GM12878 (cell line): Measurements from ENCODE around the gene PRKG1. TPM values are rescaled to one million over a fixed set of nuclear protein-coding genes. Genes with fewer than 3 reads are reported as not detected.

Experiments
- ATAC-seq: fragments of 200-7000 bp; cut with Tn5 transposase; 3 replicates; pipeline ENCODE4 v1.9.1; 2020; ENCODE audit warnings: mild to moderate bottlenecking, moderate library complexity
- BruUV-seq: library from RNA; stranded (reverse); fragments of 400-500 nt; replicated peaks from 2 replicates; lab custom pipeline; 2021; lab: Mats Ljungman, UMichigan
- CTCF ChIA-PET: fragments of 300-600 bp; sonication (Branson Sonifier 250); formaldehyde crosslinking; extraction: SDS; loops from one replicate; lab custom pipeline; 2021; ENCODE audit warnings: inconsistent platforms; lab: Yijun Ruan, JAX
- POLR2A ChIA-PET: fragments of 350-600 bp; formaldehyde crosslinking; extraction: SDS; loops from one replicate; lab custom pipeline; 2021; ENCODE audit warnings: inconsistent platforms; lab: Charles Lee
- RAD21 ChIA-PET: fragments of 300-600 bp; sonication (Branson Sonifier 250); formaldehyde crosslinking; loops from one replicate; lab custom pipeline; 2023; ENCODE audit warnings: antibody characterized with exemption; ENCODE audit not compliant: unreplicated experiment; lab: Charles Lee
- SMC1A ChIA-PET: fragments of 300-600 bp; sonication (Branson Sonifier 250); formaldehyde crosslinking; loops from one replicate; lab custom pipeline; 2023; ENCODE audit not compliant: unreplicated experiment, uncharacterized antibody; lab: Charles Lee
- DNase-seq: peaks from one replicate; pipeline ENCODE4 v3.0.0-alpha.2; 2011; ENCODE audit warnings: low read depth, low spot score
- FAIRE-seq: peaks from 3 replicates; lab custom pipeline; 2011; peaks lifted over from hg19 to GRCh38; lab: Jason Lieb, UNC
- H2AFZ ChIP-seq: 2 replicates; pipeline ENCODE4 v1.6.0; 2011; ENCODE audit warnings: low read depth, low read length, control low read depth; ENCODE audit not compliant: control insufficient read depth
- H3K27ac ChIP-seq: 2 replicates; pipeline ENCODE4 v1.5.1; 2011; ENCODE audit warnings: control low read depth; ENCODE audit not compliant: control insufficient read depth, insufficient read depth
- H3K27me3 ChIP-seq, 2 experiments: replicated peaks in 1 of 2; 2 replicates each; pipeline versions ENCODE4 v1.6.0 to v1.6.1; 2011; ENCODE audit warnings: low read length in 1 of 2; ENCODE audit not compliant: control insufficient read depth in 2 of 2, insufficient read depth in 2 of 2
- H3K36me3 ChIP-seq, 2 experiments: 2 replicates each; pipeline ENCODE4 v1.5.1; 2011; ENCODE audit warnings: low read length in 1 of 2; ENCODE audit not compliant: control insufficient read depth in 2 of 2, insufficient read depth in 2 of 2
- H3K4me1 ChIP-seq: 2 replicates; pipeline ENCODE4 v1.6.1; 2011; ENCODE audit warnings: mild to moderate bottlenecking, low read length, moderate library complexity, mixed read lengths; ENCODE audit not compliant: control insufficient read depth, insufficient read depth
- H3K4me2 ChIP-seq: 2 replicates; pipeline ENCODE4 v1.6.0; 2011; ENCODE audit warnings: control low read depth; ENCODE audit not compliant: control insufficient read depth, insufficient read depth
- H3K4me3 ChIP-seq: fragments of 200-600 bp; sonication (generic); 2 replicates; pipeline ENCODE4 v1.5.1; 2016
- H3K79me2 ChIP-seq: 2 replicates; pipeline ENCODE4 v1.6.0; 2011; ENCODE audit warnings: low read length; ENCODE audit not compliant: control insufficient read depth, insufficient read depth
- H3K9ac ChIP-seq: 2 replicates; pipeline ENCODE4 v1.8.0; 2011; ENCODE audit warnings: low read length, control low read depth, mixed read lengths; ENCODE audit not compliant: control insufficient read depth, insufficient read depth
- H3K9me3 ChIP-seq: replicated peaks from 3 replicates; pipeline ENCODE4 v1.5.1; 2011; ENCODE audit warnings: mild to moderate bottlenecking, low read length; ENCODE audit not compliant: control insufficient read depth, insufficient read depth
- H4K20me1 ChIP-seq: 2 replicates; pipeline ENCODE4 v1.6.0; 2011; ENCODE audit not compliant: control insufficient read depth, insufficient read depth
- HDAC6 ChIP-seq: fragments of 200-600 bp; sonication (generic); IDR thresholded peaks from one replicate; pipeline ENCODE4 v1.8.0; 2017; ENCODE audit warnings: antibody characterized with exemption; ENCODE audit not compliant: unreplicated experiment
- MEF2A ChIP-seq: IDR thresholded peaks from 2 replicates; pipeline ENCODE4 v1.6.1; 2011; ENCODE audit warnings: low read depth, mild to moderate bottlenecking, low read length, moderate library complexity; ENCODE audit not compliant: insufficient read depth
- NFXL1 ChIP-seq: fragments of 450-650 bp; IDR thresholded peaks from 2 replicates; pipeline ENCODE4 v1.6.1; 2017; ENCODE audit warnings: antibody characterized with exemption, mild to moderate bottlenecking, borderline replicate concordance
- POLR2AphosphoS5 ChIP-seq: IDR thresholded peaks from 2 replicates; pipeline ENCODE4 v1.6.1; 2011; ENCODE audit warnings: mild to moderate bottlenecking, low read length, inconsistent platforms
- TCF12 ChIP-seq: IDR thresholded peaks from 2 replicates; pipeline ENCODE4 v1.6.1; 2011; ENCODE audit warnings: low read depth, mild to moderate bottlenecking, low read length
- ZNF274 ChIP-seq: IDR thresholded peaks from one replicate; pipeline ENCODE4 v1.8.0; 2011; ENCODE audit not compliant: insufficient read length, insufficient read depth
- ZNF622 ChIP-seq: fragments of 450-650 bp; IDR thresholded peaks from 2 replicates; pipeline ENCODE4 v1.6.1; 2017; ENCODE audit warnings: mild to moderate bottlenecking, inconsistent platforms
- in situ Hi-C: fragments of 300-500 bp; cut with MboI; formaldehyde crosslinking; loops from 9 replicates; pipeline ENCODE4 v1.14.3; 2018; ENCODE audit warnings: mixed read lengths
- intact Hi-C: fragments of 100-400 bp; cut with micrococcal nuclease; formaldehyde crosslinking; loops from one replicate; pipeline ENCODE4 v1.14.2; 2022; ENCODE audit not compliant: unreplicated experiment
- polyA plus RNA-seq, 11 experiments: library from polyadenylated mRNA; depleted of rRNA in 4 of 11; unstranded in 6 of 11; stranded (reverse) in 5 of 11; fragments of >200 nt; fragmentation: Nextera tagmentation in 4 of 11; fragmentation: Illumina TruSeq in 1 of 11; extraction: Ambion mirVana in 4 of 11; extraction: Trizol in 1 of 11; gene quantifications; 1 replicate in 1 of 11; 2 replicates in 10 of 11; pipeline versions ENCODE4 v1.2.1 to v1.2.3, GENCODE V29; 2011 to 2016; ENCODE audit warnings: inconsistent platforms in 2 of 11, missing spikeins in 2 of 11, low read depth in 1 of 11
- total RNA-seq, 4 experiments: library from RNA; depleted of rRNA in 3 of 4; stranded (reverse); fragments of >200 nt in 3 of 4; fragmentation: Illumina TruSeq in 1 of 4; extraction: Trizol in 1 of 4; gene quantifications; 2 replicates each; pipeline versions ENCODE4 v1.2.1 to v1.2.3, GENCODE V29; 2013 to 2021
- TF ChIP-seq, protein P1 (sequence below): IDR thresholded peaks from 2 replicates; pipeline ENCODE4 v1.6.1; 2012; ENCODE audit warnings: improper control_type of control experiment, low read depth, low read length; ENCODE audit not compliant: insufficient replicate concordance
- TF ChIP-seq, protein P2 (sequence below): fragments of 450-650 bp; formaldehyde crosslinking; IDR thresholded peaks from 2 replicates; pipeline ENCODE4 v1.4.0; 2022; ENCODE audit warnings: mild to moderate bottlenecking, moderate library complexity

PRKG1 gene
- total and polyA plus RNA-seq, 10 of the 15 experiments (the other 5 are each of a cell fraction or from before 2014, with no cell fraction given) = 0.04 to 0.05 TPM; not detected in 8

GRCh38 chr10:51918884-51919325, 844.6 kb downstream of the PRKG1 start (continued):
- TF ChIP-seq ZNF274 = no peak
- no peak for TF ChIP-seq POLR2AphosphoS5
- TF ChIP-seq TCF12 = no peak

DNA sequence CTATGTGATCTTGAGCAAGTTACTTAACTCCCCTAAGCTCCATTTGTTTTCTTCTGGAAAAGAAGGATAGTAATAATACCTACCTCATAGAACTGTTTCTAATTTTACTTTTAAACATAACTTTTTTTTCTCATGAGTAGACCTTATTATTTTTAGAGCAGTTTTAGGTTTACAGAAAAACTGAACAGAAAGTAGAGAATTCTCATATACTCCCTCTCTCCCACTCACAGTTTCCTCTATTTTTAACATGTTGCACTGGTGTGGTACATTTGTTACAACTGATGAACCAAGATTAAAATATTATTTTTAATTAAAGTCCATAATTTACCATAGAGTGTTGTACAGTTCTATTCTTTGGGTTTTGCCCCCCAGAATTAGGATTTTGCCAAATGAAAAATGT, 846.4 kb downstream of the PRKG1 start:
- no peak for FAIRE-seq
- Histone ChIP-seq H2AFZ (no peak overlapping the region), H3K79me2 (no peaks in the 10 kb centered on the region), H3K27me3 (no peaks in the 10 kb centered on the region), H4K20me1 (no peaks in the 10 kb centered on the region), H3K27ac (no peak overlapping the region), H3K4me2 (no peak overlapping the region), H3K9me3 (no peaks in the 10 kb centered on the region), H3K4me1 (no peaks in the 10 kb centered on the region), H3K36me3 (no peaks in the 10 kb centered on the region), H3K4me3 (no peak overlapping the region), H3K9ac (no peak overlapping the region)
- no TSS peak for BruUV-seq
- TF ChIP-seq, protein P1, sequence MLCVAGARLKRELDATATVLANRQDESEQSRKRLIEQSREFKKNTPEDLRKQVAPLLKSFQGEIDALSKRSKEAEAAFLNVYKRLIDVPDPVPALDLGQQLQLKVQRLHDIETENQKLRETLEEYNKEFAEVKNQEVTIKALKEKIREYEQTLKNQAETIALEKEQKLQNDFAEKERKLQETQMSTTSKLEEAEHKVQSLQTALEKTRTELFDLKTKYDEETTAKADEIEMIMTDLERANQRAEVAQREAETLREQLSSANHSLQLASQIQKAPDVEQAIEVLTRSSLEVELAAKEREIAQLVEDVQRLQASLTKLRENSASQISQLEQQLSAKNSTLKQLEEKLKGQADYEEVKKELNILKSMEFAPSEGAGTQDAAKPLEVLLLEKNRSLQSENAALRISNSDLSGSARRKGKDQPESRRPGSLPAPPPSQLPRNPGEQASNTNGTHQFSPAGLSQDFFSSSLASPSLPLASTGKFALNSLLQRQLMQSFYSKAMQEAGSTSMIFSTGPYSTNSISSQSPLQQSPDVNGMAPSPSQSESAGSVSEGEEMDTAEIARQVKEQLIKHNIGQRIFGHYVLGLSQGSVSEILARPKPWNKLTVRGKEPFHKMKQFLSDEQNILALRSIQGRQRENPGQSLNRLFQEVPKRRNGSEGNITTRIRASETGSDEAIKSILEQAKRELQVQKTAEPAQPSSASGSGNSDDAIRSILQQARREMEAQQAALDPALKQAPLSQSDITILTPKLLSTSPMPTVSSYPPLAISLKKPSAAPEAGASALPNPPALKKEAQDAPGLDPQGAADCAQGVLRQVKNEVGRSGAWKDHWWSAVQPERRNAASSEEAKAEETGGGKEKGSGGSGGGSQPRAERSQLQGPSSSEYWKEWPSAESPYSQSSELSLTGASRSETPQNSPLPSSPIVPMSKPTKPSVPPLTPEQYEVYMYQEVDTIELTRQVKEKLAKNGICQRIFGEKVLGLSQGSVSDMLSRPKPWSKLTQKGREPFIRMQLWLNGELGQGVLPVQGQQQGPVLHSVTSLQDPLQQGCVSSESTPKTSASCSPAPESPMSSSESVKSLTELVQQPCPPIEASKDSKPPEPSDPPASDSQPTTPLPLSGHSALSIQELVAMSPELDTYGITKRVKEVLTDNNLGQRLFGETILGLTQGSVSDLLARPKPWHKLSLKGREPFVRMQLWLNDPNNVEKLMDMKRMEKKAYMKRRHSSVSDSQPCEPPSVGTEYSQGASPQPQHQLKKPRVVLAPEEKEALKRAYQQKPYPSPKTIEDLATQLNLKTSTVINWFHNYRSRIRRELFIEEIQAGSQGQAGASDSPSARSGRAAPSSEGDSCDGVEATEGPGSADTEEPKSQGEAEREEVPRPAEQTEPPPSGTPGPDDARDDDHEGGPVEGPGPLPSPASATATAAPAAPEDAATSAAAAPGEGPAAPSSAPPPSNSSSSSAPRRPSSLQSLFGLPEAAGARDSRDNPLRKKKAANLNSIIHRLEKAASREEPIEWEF = no peak
- TF ChIP-seq, protein P2, sequence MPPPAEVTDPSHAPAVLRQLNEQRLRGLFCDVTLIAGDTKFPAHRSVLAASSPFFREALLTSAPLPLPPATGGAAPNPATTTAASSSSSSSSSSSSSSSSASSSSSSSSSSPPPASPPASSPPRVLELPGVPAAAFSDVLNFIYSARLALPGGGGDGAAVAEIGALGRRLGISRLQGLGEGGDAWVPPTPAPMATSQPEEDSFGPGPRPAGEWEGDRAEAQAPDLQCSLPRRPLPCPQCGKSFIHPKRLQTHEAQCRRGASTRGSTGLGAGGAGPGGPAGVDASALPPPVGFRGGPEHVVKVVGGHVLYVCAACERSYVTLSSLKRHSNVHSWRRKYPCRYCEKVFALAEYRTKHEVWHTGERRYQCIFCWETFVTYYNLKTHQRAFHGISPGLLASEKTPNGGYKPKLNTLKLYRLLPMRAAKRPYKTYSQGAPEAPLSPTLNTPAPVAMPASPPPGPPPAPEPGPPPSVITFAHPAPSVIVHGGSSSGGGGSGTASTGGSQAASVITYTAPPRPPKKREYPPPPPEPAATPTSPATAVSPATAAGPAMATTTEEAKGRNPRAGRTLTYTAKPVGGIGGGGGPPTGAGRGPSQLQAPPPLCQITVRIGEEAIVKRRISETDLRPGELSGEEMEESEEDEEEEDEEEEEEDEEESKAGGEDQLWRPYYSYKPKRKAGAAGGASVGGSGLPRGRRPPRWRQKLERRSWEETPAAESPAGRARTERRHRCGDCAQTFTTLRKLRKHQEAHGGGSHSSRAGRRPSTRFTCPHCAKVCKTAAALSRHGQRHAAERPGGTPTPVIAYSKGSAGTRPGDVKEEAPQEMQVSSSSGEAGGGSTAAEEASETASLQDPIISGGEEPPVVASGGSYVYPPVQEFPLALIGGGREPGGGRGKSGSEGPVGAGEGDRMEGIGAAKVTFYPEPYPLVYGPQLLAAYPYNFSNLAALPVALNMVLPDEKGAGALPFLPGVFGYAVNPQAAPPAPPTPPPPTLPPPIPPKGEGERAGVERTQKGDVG (CRISPR knock-in tag) = no peak
- peak; percentile 49; the same call in 1 of the 2 replicates for TF ChIP-seq MEF2A
- TF ChIP-seq HDAC6 = no peak
- TF ChIP-seq ZNF622 = no peak
- TF ChIP-seq NFXL1 = no peak
- no peak for ATAC-seq
- DNase-seq = no peak
- in situ Hi-C loops (no loop called here), intact Hi-C loops (no loop called here)
- RAD21 ChIA-PET = no interaction called here
- CTCF ChIA-PET = no interaction called here
- POLR2A ChIA-PET = no interaction called here
- SMC1A ChIA-PET = no interaction called here
